K562 (cell line): ENCODE data around the gene CHRM4. TPM values are rescaled to one million over a fixed set of nuclear protein-coding genes. Genes with fewer than 3 reads are reported as not detected.

ENCODE experiments used
- ARNT ChIP-seq, 2 experiments: fragments of 450-650 bp; IDR thresholded peaks; 2 replicates each; pipeline ENCODE4 v1.6.1; 2016; ENCODE audit warnings: mild to moderate bottlenecking in 1 of 2
- CBFA2T3 ChIP-seq: fragments of 450-650 bp; IDR thresholded peaks from 2 replicates; pipeline ENCODE4 v1.6.1; 2017
- DACH1 ChIP-seq: fragments of 450-650 bp; IDR thresholded peaks from 2 replicates; pipeline ENCODE4 v1.6.1; 2018; ENCODE audit not compliant: partially characterized antibody
- DPF2 ChIP-seq: fragments of 450-650 bp; IDR thresholded peaks from 2 replicates; pipeline ENCODE4 v1.6.1; 2016
- EGR1 ChIP-seq: fragments of 450-650 bp; conservative IDR thresholded peaks from 2 replicates; pipeline ENCODE4 v1.6.1; 2017; ENCODE audit warnings: mild to moderate bottlenecking
- GABPB1 ChIP-seq: sonication (generic); formaldehyde crosslinking; IDR thresholded peaks from 2 replicates; pipeline ENCODE4 v1.8.0; 2022; ENCODE audit warnings: mild to moderate bottlenecking, missing genetic modification reagents
- GATAD2A ChIP-seq: fragments of 450-650 bp; IDR thresholded peaks from 2 replicates; pipeline ENCODE4 v1.6.1; 2017
- HDAC1 ChIP-seq, 2 experiments: fragments of 450-650 bp; IDR thresholded peaks; 2 replicates each; pipeline ENCODE4 v1.6.1; 2016 to 2017; ENCODE audit warnings: inconsistent platforms in 1 of 2, mild to moderate bottlenecking in 1 of 2, moderate library complexity in 1 of 2
- HDAC2 ChIP-seq: fragments of 450-650 bp; IDR thresholded peaks from 2 replicates; pipeline ENCODE4 v1.6.1; 2016; ENCODE audit warnings: mild to moderate bottlenecking
- HNRNPL ChIP-seq: fragments of 200-400 bp; formaldehyde crosslinking; IDR thresholded peaks from 2 replicates; pipeline ENCODE4 v1.6.1; 2017; ENCODE audit warnings: low read depth, mild to moderate bottlenecking, low read length
- KLF16 ChIP-seq: IDR thresholded peaks from 2 replicates; pipeline ENCODE4 v1.6.1; 2016; ENCODE audit warnings: antibody characterized with exemption
- KLF6 ChIP-seq: fragments of 250-450 bp; sonication (Bioruptor Pico); IDR thresholded peaks from 2 replicates; pipeline ENCODE4 v1.4.0; 2020; ENCODE audit warnings: mild to moderate bottlenecking, moderate library complexity, borderline replicate concordance
- MTF1 ChIP-seq: fragments of 250-450 bp; sonication (Bioruptor Pico); IDR thresholded peaks from 2 replicates; pipeline ENCODE4 v1.9.0; 2021; ENCODE audit warnings: moderate library complexity, mild to moderate bottlenecking, inconsistent platforms, borderline replicate concordance
- NCOR1 ChIP-seq: fragments of 450-650 bp; IDR thresholded peaks from 2 replicates; pipeline ENCODE4 v1.6.1; 2016; ENCODE audit warnings: mild to moderate bottlenecking, moderate library complexity
- PKNOX1 ChIP-seq: fragments of 450-650 bp; IDR thresholded peaks from 2 replicates; pipeline ENCODE4 v1.6.1; 2016
- POU5F1 ChIP-seq: fragments of 150-350 bp; IDR thresholded peaks from 2 replicates; pipeline ENCODE4 v1.6.1; 2014; ENCODE audit warnings: borderline replicate concordance, low read length, low read depth, mild to moderate bottlenecking; ENCODE audit not compliant: partially characterized antibody
- PRDM10 ChIP-seq: fragments of 450-650 bp; IDR thresholded peaks from 2 replicates; pipeline ENCODE4 v1.6.1; 2018; ENCODE audit not compliant: partially characterized antibody
- SOX6 ChIP-seq: fragments of 450-650 bp; IDR thresholded peaks from 2 replicates; pipeline ENCODE4 v1.6.1; 2014; ENCODE audit warnings: mild to moderate bottlenecking
- TEAD4 ChIP-seq, 2 experiments: sonication (generic) in 1 of 2; formaldehyde crosslinking in 1 of 2; IDR thresholded peaks; 2 replicates each; pipeline versions ENCODE4 v1.6.1 to v1.8.0; 2012 to 2022; ENCODE audit warnings: borderline replicate concordance in 1 of 2, inconsistent platforms in 1 of 2, low read length in 1 of 2, mild to moderate bottlenecking in 1 of 2, missing genetic modification reagents in 1 of 2
- TRIM24 ChIP-seq, 2 experiments: fragments of 450-650 bp; IDR thresholded peaks; 2 replicates each; pipeline ENCODE4 v1.6.1; 2016
- ZBTB34 ChIP-seq: fragments of 250-450 bp; sonication (Bioruptor Pico); IDR thresholded peaks from 2 replicates; pipeline ENCODE4 v1.8.0; 2021; ENCODE audit warnings: mild to moderate bottlenecking, moderate library complexity
- ZNF174 ChIP-seq: fragments of 250-450 bp; sonication (Bioruptor Pico); IDR thresholded peaks from 2 replicates; pipeline ENCODE4 v1.4.0; 2020; ENCODE audit warnings: mild to moderate bottlenecking
- polyA plus RNA-seq, 8 experiments: library from polyadenylated mRNA; depleted of rRNA in 4 of 8; stranded (reverse) in 5 of 8; unstranded in 3 of 8; fragments of >200 nt; fragmentation: Nextera tagmentation in 2 of 8; fragmentation: Illumina TruSeq in 1 of 8; extraction: Ambion mirVana in 2 of 8; extraction: Trizol in 1 of 8; gene quantifications; 2 replicates each; pipeline versions ENCODE4 v1.2.1 to v1.2.3, GENCODE V29; 2011 to 2014; ENCODE audit warnings: inconsistent platforms in 1 of 8, missing spikeins in 1 of 8
- total RNA-seq, 7 experiments: library from RNA; depleted of rRNA in 6 of 7; stranded (reverse); fragments of >200 nt in 6 of 7; fragmentation: Illumina TruSeq in 2 of 7; extraction: Trizol in 2 of 7; gene quantifications; 2 replicates each; pipeline versions ENCODE4 v1.2.1 to v1.2.3, GENCODE V29; 2011 to 2021; ENCODE audit warnings: low replicate concordance in 1 of 7

The CHRM4 gene
- total and polyA plus RNA-seq, 9 of the 15 experiments (the other 6 are each of a cell fraction or from before 2014, with no cell fraction given): 0.22 to 1.3 (median 0.40) TPM; not detected in 2

- TF ChIP-seq ARNT (IDR thresholded peaks at IDR 0.05) (0 out of 4 replicates have a peak, but pooled peaks of 1 of the 2 experiments have one; percentile 46), TRIM24 (IDR thresholded peaks at IDR 0.05) (0 out of 4 replicates have a peak, but pooled peaks of 1 of the 2 experiments have one; percentile 14), MTF1 (no peak), NCOR1 (peak; percentile 59), HDAC2 (0 out of 2 replicates have a peak, but pooled peaks have one; percentile 62), EGR1 (peak; percentile 98), POU5F1 (no peak), PRDM10 (peak; percentile 87), HDAC1 (IDR thresholded peaks at IDR 0.05) (peak in 1 of 2 experiments; percentile 59; a peak in 2 of 4 replicates), DPF2 (peak; percentile 88), GABPB1 (peak; percentile 22; the same call in 1 of the 2 replicates), HNRNPL (0 out of 2 replicates have a peak, but pooled peaks have one; percentile 2), CBFA2T3 (peak; percentile 26; the same call in 1 of the 2 replicates), GATAD2A (peak; percentile 68; the same call in 1 of the 2 replicates), ZBTB34 (CRISPR knock-in tag) (no peak), SOX6 (peak; percentile 75), DACH1 (peak; percentile 87), KLF16 (peak; percentile 58; the same call in 1 of the 2 replicates), TEAD4 (IDR thresholded peaks at IDR 0.05; ENCODE audit: low read length) (peak; percentile 43; the same call in 1 of the 2 replicates), TEAD4 (CRISPR knock-in tag; IDR thresholded peaks at IDR 0.05; ENCODE audit: borderline replicate concordance) (no peak), PKNOX1 (peak; percentile 76), ZNF174 (CRISPR knock-in tag) (no peak), KLF6 (no peak)
These were observed 11.1 kb downstream of the CHRM4 start (continued) for GRCh38 chr11:46380340-46381047.
